H1 (cell line): Measurements from ENCODE around the gene STXBP4. TPM values are rescaled to one million over a fixed set of nuclear protein-coding genes. Genes with fewer than 3 reads are reported as not detected.

ENCODE experiments used
- BCL11A ChIP-seq, 2 experiments: IDR thresholded peaks; one replicate each; pipeline ENCODE4 v1.6.1; 2011; ENCODE audit warnings: low read depth in 2 of 2, low read length in 2 of 2, mild to moderate bottlenecking in 2 of 2
- HDAC6 ChIP-seq: IDR thresholded peaks from one replicate; pipeline ENCODE4 v1.7.1; 2012; ENCODE audit warnings: low read depth, mild to moderate bottlenecking, inconsistent platforms, low read length, moderate library complexity
- NANOG ChIP-seq: IDR thresholded peaks from 2 replicates; pipeline ENCODE4 v1.6.1; 2011; ENCODE audit warnings: low read length, low read depth, mild to moderate bottlenecking, inconsistent platforms; ENCODE audit not compliant: insufficient read depth, poor library complexity, severe bottlenecking
- polyA plus RNA-seq, 7 experiments: library from polyadenylated mRNA; depleted of rRNA in 3 of 7; stranded (reverse) in 5 of 7; unstranded in 2 of 7; fragments of >200 nt in 5 of 7; fragments of 200-250 nt in 2 of 7; gene quantifications; 1 replicate in 5 of 7; 2 replicates in 1 of 7; 4 replicates in 1 of 7; pipeline versions ENCODE4 v1.2.1 to v1.2.3, GENCODE V29; 2011 to 2013; ENCODE audit warnings: missing spikeins in 2 of 7, mixed read lengths in 2 of 7
- total RNA-seq: library from RNA; stranded (reverse); fragmentation: NEBNext Ultra II Directional; extraction: Animal tissue kit (Norgen Biotek cat#: 25700); gene quantifications from 2 replicates; pipeline ENCODE4 v1.2.1, GENCODE V29; 2021
- TF ChIP-seq, protein P1 (sequence below): fragments of 300-600 bp; sonication (generic); IDR thresholded peaks from 2 replicates; pipeline ENCODE4 v1.7.1; 2012; ENCODE audit warnings: low read length, moderate library complexity, mild to moderate bottlenecking, inconsistent platforms; ENCODE audit not compliant: insufficient replicate concordance

Gene STXBP4
- total and polyA plus RNA-seq, 2 of the 8 experiments (the other 6 are each of a cell fraction or from before 2014, with no cell fraction given), result 3.2 to 18.5 TPM

DNA sequence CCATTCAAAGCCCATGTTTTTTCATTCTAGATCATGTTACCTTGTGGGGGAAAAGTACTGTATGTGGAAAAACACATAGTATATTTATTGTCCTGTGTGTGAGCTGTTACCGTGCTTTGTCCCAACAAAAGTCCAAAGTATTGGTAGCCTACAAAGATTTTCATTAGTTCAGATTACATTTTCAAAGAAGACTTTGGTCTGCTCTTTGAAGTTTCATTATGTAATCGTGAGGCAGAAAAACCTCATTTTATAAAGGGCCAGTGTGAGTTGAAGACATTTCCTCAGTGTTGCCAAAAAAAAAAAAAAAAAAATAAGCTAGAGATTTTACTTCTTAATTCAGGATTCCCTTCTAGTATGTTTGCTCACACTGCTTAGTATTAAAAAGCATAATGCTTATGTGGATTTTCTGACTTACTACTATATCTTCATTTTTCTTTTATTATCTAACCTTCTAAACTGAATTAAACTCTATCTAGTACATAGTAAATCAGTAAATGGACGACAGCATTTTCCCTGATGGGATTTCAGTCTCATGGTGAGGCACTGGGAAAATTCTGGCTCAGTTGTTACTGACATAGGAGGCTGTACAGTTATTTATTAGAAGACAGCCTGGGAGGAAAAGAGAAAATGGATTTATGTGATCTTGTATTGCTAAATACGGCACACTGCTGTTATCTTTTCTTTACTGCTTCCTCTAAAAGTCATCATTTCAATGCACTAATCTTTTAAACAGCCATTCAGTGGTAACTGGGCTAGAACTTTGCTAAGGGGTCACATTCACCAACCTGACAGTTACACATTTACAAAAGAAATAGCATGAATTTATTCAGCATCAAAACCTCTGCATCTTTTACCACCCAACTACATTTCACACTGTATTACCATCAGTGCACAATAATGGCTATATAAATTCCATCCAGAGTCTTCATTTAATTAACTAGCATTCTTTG lies 100.6 kb downstream of the STXBP4 start (continued):
- TF ChIP-seq, protein P1, sequence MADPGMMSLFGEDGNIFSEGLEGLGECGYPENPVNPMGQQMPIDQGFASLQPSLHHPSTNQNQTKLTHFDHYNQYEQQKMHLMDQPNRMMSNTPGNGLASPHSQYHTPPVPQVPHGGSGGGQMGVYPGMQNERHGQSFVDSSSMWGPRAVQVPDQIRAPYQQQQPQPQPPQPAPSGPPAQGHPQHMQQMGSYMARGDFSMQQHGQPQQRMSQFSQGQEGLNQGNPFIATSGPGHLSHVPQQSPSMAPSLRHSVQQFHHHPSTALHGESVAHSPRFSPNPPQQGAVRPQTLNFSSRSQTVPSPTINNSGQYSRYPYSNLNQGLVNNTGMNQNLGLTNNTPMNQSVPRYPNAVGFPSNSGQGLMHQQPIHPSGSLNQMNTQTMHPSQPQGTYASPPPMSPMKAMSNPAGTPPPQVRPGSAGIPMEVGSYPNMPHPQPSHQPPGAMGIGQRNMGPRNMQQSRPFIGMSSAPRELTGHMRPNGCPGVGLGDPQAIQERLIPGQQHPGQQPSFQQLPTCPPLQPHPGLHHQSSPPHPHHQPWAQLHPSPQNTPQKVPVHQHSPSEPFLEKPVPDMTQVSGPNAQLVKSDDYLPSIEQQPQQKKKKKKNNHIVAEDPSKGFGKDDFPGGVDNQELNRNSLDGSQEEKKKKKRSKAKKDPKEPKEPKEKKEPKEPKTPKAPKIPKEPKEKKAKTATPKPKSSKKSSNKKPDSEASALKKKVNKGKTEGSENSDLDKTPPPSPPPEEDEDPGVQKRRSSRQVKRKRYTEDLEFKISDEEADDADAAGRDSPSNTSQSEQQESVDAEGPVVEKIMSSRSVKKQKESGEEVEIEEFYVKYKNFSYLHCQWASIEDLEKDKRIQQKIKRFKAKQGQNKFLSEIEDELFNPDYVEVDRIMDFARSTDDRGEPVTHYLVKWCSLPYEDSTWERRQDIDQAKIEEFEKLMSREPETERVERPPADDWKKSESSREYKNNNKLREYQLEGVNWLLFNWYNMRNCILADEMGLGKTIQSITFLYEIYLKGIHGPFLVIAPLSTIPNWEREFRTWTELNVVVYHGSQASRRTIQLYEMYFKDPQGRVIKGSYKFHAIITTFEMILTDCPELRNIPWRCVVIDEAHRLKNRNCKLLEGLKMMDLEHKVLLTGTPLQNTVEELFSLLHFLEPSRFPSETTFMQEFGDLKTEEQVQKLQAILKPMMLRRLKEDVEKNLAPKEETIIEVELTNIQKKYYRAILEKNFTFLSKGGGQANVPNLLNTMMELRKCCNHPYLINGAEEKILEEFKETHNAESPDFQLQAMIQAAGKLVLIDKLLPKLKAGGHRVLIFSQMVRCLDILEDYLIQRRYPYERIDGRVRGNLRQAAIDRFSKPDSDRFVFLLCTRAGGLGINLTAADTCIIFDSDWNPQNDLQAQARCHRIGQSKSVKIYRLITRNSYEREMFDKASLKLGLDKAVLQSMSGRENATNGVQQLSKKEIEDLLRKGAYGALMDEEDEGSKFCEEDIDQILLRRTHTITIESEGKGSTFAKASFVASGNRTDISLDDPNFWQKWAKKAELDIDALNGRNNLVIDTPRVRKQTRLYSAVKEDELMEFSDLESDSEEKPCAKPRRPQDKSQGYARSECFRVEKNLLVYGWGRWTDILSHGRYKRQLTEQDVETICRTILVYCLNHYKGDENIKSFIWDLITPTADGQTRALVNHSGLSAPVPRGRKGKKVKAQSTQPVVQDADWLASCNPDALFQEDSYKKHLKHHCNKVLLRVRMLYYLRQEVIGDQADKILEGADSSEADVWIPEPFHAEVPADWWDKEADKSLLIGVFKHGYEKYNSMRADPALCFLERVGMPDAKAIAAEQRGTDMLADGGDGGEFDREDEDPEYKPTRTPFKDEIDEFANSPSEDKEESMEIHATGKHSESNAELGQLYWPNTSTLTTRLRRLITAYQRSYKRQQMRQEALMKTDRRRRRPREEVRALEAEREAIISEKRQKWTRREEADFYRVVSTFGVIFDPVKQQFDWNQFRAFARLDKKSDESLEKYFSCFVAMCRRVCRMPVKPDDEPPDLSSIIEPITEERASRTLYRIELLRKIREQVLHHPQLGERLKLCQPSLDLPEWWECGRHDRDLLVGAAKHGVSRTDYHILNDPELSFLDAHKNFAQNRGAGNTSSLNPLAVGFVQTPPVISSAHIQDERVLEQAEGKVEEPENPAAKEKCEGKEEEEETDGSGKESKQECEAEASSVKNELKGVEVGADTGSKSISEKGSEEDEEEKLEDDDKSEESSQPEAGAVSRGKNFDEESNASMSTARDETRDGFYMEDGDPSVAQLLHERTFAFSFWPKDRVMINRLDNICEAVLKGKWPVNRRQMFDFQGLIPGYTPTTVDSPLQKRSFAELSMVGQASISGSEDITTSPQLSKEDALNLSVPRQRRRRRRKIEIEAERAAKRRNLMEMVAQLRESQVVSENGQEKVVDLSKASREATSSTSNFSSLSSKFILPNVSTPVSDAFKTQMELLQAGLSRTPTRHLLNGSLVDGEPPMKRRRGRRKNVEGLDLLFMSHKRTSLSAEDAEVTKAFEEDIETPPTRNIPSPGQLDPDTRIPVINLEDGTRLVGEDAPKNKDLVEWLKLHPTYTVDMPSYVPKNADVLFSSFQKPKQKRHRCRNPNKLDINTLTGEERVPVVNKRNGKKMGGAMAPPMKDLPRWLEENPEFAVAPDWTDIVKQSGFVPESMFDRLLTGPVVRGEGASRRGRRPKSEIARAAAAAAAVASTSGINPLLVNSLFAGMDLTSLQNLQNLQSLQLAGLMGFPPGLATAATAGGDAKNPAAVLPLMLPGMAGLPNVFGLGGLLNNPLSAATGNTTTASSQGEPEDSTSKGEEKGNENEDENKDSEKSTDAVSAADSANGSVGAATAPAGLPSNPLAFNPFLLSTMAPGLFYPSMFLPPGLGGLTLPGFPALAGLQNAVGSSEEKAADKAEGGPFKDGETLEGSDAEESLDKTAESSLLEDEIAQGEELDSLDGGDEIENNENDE, result no peak
- TF ChIP-seq HDAC6 (no peak), NANOG (no peak), BCL11A (IDR thresholded peaks at IDR 0.05; ENCODE audit: low read depth in 2 of 2, low read length in 2 of 2) (no peak)
